ENCODE data around the gene NLGN4Y. TPM values are rescaled to one million over a fixed set of nuclear protein-coding genes. Genes with fewer than 3 reads are reported as not detected.

Gene NLGN4Y
- total and polyA plus RNA-seq, 2 of the 13 experiments (the other 11 are each of a cell fraction or from before 2014, with no cell fraction given): 6.0 to 16.5 TPM

GRCh38 chrY:14741596-14741995 lies 217.3 kb downstream of the NLGN4Y start:
- ChIA-PET CTCF (ENCODE audit: low intra/inter-chr PET ratio, low total read pairs) (no interaction called here), POLR2A (no interaction called here)
- no peak overlapping the region for H3K27ac ChIP-seq (ENCODE audit: extremely low read length, insufficient read depth, low read length)
- H3K4me3 ChIP-seq (replicated peaks in 1 of 3; ENCODE audit: insufficient read depth in 1 of 3, low read depth in 2 of 3, low read length in 3 of 3): no peak overlapping the region
- no peak for ATAC-seq
- H3K9me3 ChIP-seq (ENCODE audit: low read length): no peaks in the 10 kb centered on the region
- no peaks in the 10 kb centered on the region for H3K4me1 ChIP-seq (ENCODE audit: insufficient read depth, low read length)
- H2AFZ ChIP-seq (ENCODE audit: low read length): no peak overlapping the region
- no peak overlapping the region for H3K4me2 ChIP-seq (ENCODE audit: low read depth, low read length)
- intact Hi-C loops (cut with micrococcal nuclease; ENCODE audit: unreplicated experiment): no loop called here
- H3K27me3 ChIP-seq (ENCODE audit: control insufficient read depth in 1 of 2, insufficient read depth in 2 of 2, low read length in 2 of 2): no peaks in the 10 kb centered on the region
- no peaks in the 10 kb centered on the region for H3K79me2 ChIP-seq (ENCODE audit: insufficient read depth, low read length)
- WGBS (ENCODE audit: low lambda C conversion rate): 94% methylated on average over 1 of the region's 1 CpG
- H3K36me3 ChIP-seq (replicated peaks in 1 of 2; ENCODE audit: control insufficient read depth in 1 of 2, insufficient read depth in 2 of 2, low read length in 2 of 2): no peaks in the 10 kb centered on the region
- H4K20me1 ChIP-seq (ENCODE audit: insufficient read depth, low read length): no peaks in the 10 kb centered on the region
- no peak overlapping the region for H3K9ac ChIP-seq (ENCODE audit: insufficient read depth, low read depth, low read length)
- DNase-seq (ENCODE audit: low spot score): no peak
- in situ Hi-C loops (cut with HindIII; ENCODE audit: extremely low pct_ligation_motif_present, low pct_unique_long_range_greater_than_20kb): no loop called here
- no TSS peak for BruUV-seq (replicated peaks)
- TF ChIP-seq NRL (CRISPR knock-in tag; IDR thresholded peaks at IDR 0.05; ENCODE audit: borderline replicate concordance) (no peak), ATF7 (IDR thresholded peaks at IDR 0.05) (no peak), ATF7 (CRISPR knock-in tag; IDR thresholded peaks at IDR 0.05) (no peak), HIVEP1 (CRISPR knock-in tag; IDR thresholded peaks at IDR 0.05) (no peak), HNRNPL (IDR thresholded peaks at IDR 0.05; ENCODE audit: low read depth, low read length) (no peak), HNRNPUL1 (IDR thresholded peaks at IDR 0.05; ENCODE audit: low read depth, low read length) (no peak), SRY (CRISPR knock-in tag; IDR thresholded peaks at IDR 0.05) (no peak)
- TF ChIP-seq, protein P1, sequence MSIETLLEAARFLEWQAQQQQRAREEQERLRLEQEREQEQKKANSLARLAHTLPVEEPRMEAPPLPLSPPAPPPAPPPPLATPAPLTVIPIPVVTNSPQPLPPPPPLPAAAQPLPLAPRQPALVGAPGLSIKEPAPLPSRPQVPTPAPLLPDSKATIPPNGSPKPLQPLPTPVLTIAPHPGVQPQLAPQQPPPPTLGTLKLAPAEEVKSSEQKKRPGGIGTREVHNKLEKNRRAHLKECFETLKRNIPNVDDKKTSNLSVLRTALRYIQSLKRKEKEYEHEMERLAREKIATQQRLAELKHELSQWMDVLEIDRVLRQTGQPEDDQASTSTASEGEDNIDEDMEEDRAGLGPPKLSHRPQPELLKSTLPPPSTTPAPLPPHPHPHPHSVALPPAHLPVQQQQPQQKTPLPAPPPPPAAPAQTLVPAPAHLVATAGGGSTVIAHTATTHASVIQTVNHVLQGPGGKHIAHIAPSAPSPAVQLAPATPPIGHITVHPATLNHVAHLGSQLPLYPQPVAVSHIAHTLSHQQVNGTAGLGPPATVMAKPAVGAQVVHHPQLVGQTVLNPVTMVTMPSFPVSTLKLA (IDR thresholded peaks at IDR 0.05): no peak
- no peak for FAIRE-seq

- WGBS (ENCODE audit: low lambda C conversion rate): 93% methylated on average over 4 of the region's 4 CpGs
- in situ Hi-C loops (cut with HindIII; ENCODE audit: extremely low pct_ligation_motif_present, low pct_unique_long_range_greater_than_20kb): no loop called here
- no peak for ATAC-seq
- TF ChIP-seq CAMTA2 (CRISPR knock-in tag; IDR thresholded peaks at IDR 0.05; ENCODE audit: borderline replicate concordance) (no peak), CREM (IDR thresholded peaks at IDR 0.05) (no peak), CREM (CRISPR knock-in tag; IDR thresholded peaks at IDR 0.05) (no peak), RFX1 (IDR thresholded peaks at IDR 0.05) (no peak), BCL6 (CRISPR knock-in tag; IDR thresholded peaks at IDR 0.05) (no peak), NFAT5 (CRISPR knock-in tag; IDR thresholded peaks at IDR 0.05) (no peak), ZNF816 (CRISPR knock-in tag; IDR thresholded peaks at IDR 0.05; ENCODE audit: borderline replicate concordance) (no peak), SRF (IDR thresholded peaks at IDR 0.05; ENCODE audit: low read depth, low read length) (no peak)
Measured at GRCh38 chrY:14748329-14748728, 224.0 kb downstream of the NLGN4Y start.

More at GRCh38 chrY:14748329-14748728, 224.0 kb downstream of the NLGN4Y start:
- CTCF ChIA-PET (ENCODE audit: low intra/inter-chr PET ratio, low total read pairs): no interaction called here
- H3K4me3 ChIP-seq (replicated peaks in 1 of 3; ENCODE audit: insufficient read depth in 1 of 3, low read depth in 2 of 3, low read length in 3 of 3): no peak overlapping the region
- H3K36me3 ChIP-seq (replicated peaks in 1 of 2; ENCODE audit: control insufficient read depth in 1 of 2, insufficient read depth in 2 of 2, low read length in 2 of 2): no peaks in the 10 kb centered on the region
- H3K4me2 ChIP-seq (ENCODE audit: low read depth, low read length): no peak overlapping the region
- POLR2A ChIA-PET: no interaction called here
- H3K9ac ChIP-seq (ENCODE audit: insufficient read depth, low read depth, low read length): no peak overlapping the region
- H3K79me2 ChIP-seq (ENCODE audit: insufficient read depth, low read length): no peaks in the 10 kb centered on the region
- H3K27ac ChIP-seq (ENCODE audit: extremely low read length, insufficient read depth, low read length): no peak overlapping the region
- H2AFZ ChIP-seq (ENCODE audit: low read length): no peak overlapping the region
- no peaks in the 10 kb centered on the region for H3K9me3 ChIP-seq (ENCODE audit: low read length)
- FAIRE-seq (no peak), DNase-seq (ENCODE audit: low spot score) (no peak)
- no peaks in the 10 kb centered on the region for H3K27me3 ChIP-seq (ENCODE audit: control insufficient read depth in 1 of 2, insufficient read depth in 2 of 2, low read length in 2 of 2)
- intact Hi-C loops (cut with micrococcal nuclease; ENCODE audit: unreplicated experiment): no loop called here
- no peaks in the 10 kb centered on the region for H4K20me1 ChIP-seq (ENCODE audit: insufficient read depth, low read length)
- no peaks in the 10 kb centered on the region for H3K4me1 ChIP-seq (ENCODE audit: insufficient read depth, low read length)
- no TSS peak for BruUV-seq (replicated peaks)

Data from HepG2 (cell line).